ENCODE results near the gene CCDC61.

The CCDC61 gene

GRCh38 chr19:46016426-46017094 is 21.3 kb downstream of the CCDC61 start:
- peak; percentile 84 for DNase-seq

GRCh38 chr19:46017095-46017429 is 21.8 kb downstream of the CCDC61 start:
- DNase-seq: no peak

- DNase-seq: no peak
These were observed 22.8 kb downstream of the CCDC61 start for GRCh38 chr19:46017874-46018675.

GRCh38 chr19:46018729-46019251 is 23.5 kb downstream of the CCDC61 start:
- DNase-seq: no peak

- no peak for DNase-seq
These were observed 24.0 kb downstream of the CCDC61 start for GRCh38 chr19:46019270-46019669.

GRCh38 chr19:46020819-46021125 is 25.5 kb downstream of the CCDC61 start:
- no peak for DNase-seq

GRCh38 chr19:46021531-46022041 is 26.3 kb downstream of the CCDC61 start:
- DNase-seq: no peak

GRCh38 chr19:46022061-46022430 is 26.8 kb downstream of the CCDC61 start:
- DNase-seq: no peak

- DNase-seq: no peak
These were observed 27.4 kb downstream of the CCDC61 start, which contains the start of gene PGLYRP1 for GRCh38 chr19:46022431-46023310. TSS of gene PGLYRP1 (minus strand) at chr19:46023053. CDS start at chr19:46023021, 32 bp downstream.

- DNase-seq: no peak
These were observed 28.1 kb downstream of the CCDC61 start for GRCh38 chr19:46023311-46023779.

GRCh38 chr19:46025835-46026234 is 30.6 kb downstream of the CCDC61 start:
- no peak for DNase-seq

- DNase-seq: no peak
These were observed 35.7 kb downstream of the CCDC61 start for GRCh38 chr19:46030812-46031550.

GRCh38 chr19:46031781-46032596 is 36.7 kb downstream of the CCDC61 start:
- DNase-seq: no peak

- no peak for DNase-seq
These were observed 37.3 kb downstream of the CCDC61 start for GRCh38 chr19:46032597-46033025.

GRCh38 chr19:46033401-46033800 is 38.1 kb downstream of the CCDC61 start:
- no peak for DNase-seq

GRCh38 chr19:46035546-46035945 is 40.3 kb downstream of the CCDC61 start:
- no peak for DNase-seq

GRCh38 chr19:46035986-46036743 is 40.9 kb downstream of the CCDC61 start:
- no peak for DNase-seq

- DNase-seq: no peak
These were observed 41.5 kb downstream of the CCDC61 start for GRCh38 chr19:46036744-46037128.

- no peak for DNase-seq
These were observed 44.9 kb downstream of the CCDC61 start for GRCh38 chr19:46040125-46040524.

- peak; percentile 30 for DNase-seq
These were observed 45.8 kb downstream of the CCDC61 start, which contains the start of gene IGFL4 for GRCh38 chr19:46040952-46041500. TSS of gene IGFL4 (minus strand) at chr19:46041002. CDS start at chr19:46040962, 40 bp downstream.
